Hepatic stellate cell (primary cell): ENCODE measurements around the gene CDK16.

Experiments
- DNase-seq: peaks from one replicate; pipeline ENCODE4 v3.0.0; 2011; ENCODE audit warnings: low spot score

Gene CDK16

DNA sequence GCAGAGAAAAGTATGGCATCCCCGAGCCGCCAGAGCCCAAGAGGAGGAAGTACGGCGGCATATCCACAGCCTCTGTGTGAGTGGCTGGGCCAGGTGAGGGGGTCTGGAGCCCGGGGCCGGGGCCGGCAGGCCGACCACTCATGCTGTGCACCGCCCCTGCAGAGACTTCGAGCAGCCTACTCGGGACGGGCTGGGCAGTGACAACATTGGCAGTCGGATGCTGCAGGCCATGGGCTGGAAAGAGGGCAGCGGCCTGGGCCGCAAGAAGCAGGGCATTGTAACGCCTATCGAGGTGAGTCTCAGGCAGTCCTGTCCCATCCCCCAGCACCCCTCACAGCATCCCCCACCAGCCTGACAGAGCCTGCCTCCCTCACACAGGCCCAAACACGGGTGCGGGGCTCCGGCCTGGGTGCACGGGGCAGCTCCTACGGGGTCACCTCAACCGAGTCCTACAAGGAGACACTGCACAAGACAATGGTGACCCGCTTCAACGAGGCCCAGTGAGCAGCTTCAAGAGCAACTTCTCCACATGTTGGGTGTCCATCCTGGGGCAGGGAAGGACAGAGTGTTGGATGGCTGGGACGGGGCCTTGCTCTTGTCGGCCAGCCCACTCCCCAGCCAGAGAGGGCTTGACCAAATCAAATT is 32.3 kb upstream of the CDK16 start:
- no peak for DNase-seq

DNA sequence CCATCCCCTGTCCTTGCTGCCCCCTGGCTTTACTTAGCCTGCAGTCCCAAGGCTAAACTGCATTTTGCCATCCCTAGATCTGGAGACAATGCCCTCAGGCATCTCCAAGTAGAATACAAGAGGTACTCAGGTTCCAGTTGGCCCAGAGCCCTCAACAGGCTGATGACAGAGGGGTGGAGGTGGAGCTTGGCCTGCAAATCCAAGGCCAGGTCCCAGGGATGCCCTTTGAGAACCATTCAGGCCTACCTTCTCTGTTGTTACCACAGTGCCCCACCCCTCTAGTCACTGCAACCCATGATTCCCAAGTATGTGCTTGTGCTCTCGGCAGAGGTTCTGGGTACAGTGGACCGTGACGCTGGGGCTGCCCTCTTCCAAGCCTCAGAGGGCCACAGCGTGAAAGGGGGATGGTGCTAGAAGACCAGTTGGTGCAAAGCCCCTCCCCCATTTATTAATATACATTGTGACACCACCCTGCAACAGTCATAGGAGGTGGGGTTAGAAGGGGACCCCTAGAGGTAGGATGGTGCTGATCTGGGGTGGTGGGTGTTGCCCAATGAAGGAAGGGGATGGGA is 31.3 kb upstream of the CDK16 start:
- DNase-seq, result no peak

DNA sequence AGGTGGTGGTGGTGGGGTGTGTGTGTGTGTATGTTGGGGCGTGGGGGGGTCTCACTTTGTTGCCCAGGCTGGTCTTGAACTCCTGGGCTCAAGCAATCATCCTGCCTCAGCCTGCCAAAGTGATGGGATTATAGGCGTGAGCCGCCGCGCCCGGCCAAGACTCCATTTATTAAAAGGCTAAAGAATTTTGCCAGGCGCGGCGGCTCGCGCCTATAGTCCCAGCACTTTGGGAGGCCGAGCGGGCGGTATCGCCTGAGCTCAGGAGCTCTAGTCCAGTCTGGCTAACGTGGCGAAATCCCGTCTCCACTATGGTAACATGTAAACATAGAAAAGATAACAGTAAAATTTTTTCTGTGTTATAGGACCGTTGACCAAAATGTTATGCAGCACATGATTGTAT is 28.6 kb upstream of the CDK16 start:
- DNase-seq, result no peak

DNA sequence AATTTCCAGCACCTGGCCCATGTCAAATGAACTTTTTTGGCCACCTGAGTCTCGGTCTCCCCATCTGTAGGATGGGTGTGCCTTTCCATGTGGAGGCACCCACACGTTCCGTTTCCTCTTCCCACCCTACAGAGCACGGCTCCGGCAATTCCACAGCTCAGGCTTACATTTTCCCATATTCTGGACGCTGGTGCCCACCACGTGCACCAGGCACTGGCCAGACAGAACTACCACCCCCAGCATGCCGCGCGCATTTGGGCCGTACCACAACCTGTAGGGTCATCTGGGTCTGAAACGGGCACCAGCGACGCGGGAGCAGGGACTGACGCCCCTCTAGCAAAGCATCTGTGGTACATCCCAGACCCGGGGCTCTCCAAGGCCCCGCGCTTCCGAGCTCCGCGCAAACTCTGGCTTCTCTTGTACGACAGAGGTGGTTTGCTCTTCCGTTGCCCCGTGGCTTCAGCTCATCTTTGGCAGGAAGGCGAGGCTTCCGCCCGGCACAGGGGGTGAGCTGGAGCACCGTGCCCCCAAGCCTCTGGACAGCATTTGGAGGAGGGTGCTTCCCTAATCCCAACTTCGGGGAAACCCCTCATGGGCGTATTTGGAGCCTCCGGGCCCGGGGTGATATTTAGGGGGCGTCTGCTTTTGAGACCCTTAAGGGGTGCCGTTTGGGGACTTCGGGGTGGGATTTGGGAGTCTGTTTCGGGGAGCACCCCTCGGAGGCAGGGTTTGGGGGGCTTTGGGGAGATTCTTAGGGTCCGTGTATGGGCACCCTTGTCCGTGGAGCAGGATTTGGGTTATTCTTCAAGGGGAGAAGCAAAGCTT is 27.8 kb upstream of the CDK16 start:
- DNase-seq, result peak; percentile 92

DNA sequence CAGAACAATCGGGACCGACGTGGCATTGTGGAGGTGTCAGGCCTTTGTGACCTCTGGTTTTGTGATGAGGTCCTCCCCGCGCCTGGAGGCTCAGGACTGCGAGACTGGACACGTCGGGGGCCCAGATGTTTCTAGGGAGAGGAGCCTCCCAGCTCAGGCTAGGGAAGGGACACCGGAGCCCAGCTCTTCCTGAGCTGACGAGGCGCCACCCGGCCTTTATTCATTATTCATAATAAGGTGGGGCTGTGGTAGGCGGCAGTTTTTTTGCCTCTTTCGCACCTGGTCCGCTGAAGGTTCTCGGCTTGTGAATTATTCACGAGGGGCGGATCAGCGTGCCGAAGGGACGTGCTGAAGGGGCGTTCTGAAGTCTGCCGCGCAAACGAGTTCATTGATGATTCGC is 27.1 kb upstream of the CDK16 start:
- no peak for DNase-seq

DNA sequence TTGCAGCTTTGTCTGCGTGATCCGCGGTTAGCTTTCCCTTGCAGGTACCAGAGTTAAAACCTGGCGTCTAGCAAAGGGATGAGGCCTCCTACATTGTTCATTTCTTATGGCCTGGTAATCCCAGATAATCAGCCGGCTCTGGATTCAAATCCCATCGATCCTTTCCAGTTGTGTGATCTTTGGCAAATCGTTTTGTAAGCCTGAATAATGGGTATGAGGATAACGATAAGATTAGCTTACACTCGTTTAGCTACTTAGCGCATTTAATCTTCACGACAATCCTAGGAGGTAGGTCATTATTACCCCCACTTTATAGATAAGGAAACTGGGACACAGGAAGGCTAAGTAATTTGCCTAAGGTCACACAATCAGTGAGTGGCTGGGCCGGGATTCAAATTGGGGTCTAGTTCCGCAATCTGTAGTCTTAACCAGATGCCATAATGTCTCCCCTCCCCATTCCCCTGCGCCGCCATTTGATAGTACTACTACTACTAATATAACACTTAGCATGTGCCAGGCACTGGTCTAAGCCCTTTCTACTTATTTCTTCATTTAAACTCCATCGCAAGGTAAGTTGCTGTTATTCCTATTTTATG is 26.6 kb upstream of the CDK16 start:
- DNase-seq, result no peak

DNA sequence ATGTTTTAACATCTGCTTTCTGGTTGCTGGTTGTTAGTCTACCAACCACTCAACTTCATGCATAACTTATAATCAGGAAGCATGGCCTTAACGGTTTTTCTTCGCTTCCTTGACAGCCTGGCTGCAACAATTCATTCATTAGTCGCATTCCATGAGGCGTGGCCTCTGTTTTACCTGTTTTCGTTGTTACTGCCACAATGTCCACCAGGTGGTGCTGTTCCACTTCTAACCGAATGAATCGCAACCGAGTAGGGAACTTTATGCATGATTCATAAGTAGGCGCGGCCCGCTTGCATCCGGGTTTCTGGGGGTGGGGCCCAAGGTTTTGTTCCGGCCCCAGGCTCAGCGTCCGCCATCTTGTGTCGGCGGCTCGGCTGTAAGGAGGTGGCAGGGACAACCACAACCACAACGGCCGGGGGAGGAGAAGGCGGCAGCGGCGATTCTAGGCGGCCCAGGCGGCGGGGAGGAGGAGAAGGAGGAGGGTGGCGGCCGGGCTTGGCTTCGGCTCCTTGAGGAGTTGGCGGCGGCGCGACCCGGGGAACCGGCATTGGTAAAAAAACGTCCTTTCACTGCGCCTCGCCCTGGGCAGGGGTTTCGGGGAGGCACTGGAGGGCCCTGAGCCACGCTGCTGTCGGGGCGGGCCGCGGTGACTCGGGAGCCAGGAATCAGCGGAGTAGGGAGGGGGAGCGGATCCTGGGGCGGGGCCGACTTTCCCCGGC is 24.8 kb upstream of the CDK16 start, which contains the start of gene UBA1:
TSS of gene UBA1 (plus strand) at position 355 of the 719 bp plus-strand sequence. CDS start 4,974 bp downstream, outside the sequence.
- peak; percentile 98 for DNase-seq

DNA sequence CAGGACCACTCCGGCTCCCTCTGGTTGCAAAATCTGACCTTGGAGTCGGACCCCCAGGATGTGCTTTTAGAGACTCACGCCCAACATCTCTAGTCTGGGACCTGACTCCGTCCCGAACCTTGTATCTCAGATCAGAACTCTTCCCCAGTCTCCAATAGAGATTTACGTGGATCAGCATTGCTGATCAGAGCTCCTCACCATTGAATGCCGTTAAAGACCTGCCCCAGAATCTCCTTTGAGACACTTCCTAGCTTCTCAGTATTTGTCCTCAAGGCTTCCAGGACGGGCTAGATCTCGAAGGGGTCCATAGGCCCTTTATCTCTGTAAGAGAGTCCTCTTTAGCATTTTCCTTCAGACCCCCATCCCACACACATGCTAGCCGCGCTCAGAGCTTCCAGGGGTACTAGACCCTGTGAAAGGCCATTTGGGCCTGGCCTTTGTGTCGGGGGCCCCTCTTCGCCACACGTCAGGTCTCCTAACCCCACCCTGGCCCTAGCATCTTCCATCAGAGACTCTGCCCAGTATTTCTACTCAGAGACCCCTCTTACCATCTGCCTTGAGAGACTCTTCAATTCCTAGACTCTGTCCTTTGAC is 24.2 kb upstream of the CDK16 start:
- DNase-seq, result no peak

DNA sequence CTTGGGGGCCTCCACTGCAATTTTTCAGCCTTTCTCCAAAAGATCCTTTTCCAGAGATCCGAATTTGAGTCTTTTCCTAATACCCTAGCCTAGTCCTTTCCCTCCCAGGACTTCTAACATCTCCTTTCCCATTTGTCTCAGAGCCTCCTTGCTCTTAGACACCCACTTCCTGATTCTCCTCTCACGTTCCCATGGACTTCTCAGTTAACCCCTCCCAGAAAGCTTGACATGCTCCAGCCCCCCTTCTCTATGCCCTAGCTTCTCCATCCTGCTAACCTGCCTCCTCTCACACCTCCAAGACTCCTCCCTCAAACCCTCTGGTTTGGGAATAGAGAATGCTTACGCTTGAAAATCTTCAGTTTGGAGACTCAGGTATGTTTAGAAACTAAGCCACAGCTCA is 22.4 kb upstream of the CDK16 start:
- DNase-seq, result no peak

DNA sequence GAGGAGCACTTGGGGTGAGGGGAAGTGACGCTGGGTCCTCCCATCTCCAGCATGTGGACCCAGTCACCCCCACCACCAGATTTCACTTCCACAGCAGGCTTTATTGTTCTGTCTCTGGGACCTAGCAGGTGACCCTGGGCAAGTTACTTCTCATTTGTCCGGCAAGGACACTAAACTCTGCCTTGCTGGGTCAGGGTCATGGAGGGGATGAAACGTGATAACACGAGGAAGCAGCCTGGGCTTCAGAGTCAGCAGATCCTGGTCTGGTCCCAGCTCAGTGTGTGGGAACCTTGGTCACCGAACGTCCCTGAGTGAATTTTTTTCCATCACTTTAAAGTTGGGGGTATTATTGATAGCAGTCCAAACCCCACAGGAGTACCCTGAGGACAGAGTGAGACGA is 21.0 kb upstream of the CDK16 start:
- DNase-seq, result no peak

DNA sequence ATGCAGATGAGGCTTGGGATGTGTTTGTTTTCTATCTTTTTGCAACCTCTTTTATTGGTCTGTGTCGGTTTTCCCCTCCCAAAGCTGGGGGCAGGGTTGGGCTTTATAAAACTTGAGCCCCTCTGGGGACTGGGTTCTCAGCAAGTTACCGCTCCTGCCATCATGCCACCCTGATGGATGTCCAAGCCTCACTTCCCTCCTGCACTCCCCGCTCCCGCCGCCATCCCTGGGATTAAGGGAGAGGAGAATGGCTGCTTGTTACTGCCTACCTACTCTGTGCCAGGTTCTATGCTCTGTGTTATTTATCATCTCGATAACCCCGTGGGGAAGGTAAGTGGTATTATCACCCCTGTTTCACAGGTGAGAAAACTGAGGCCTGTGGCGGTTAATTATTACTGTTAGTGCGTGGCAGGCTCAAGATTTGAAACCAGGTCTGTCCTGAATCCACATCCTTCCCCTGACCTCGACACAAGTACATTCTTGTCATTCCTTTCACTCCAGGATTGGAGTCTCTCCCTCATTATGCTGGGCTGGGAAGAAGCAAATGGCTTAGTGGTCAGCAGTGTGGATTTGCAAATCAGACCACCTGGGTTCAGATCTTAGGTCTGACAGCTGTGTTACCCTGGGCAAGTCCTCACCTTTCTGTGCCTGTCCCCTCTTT is 20.3 kb upstream of the CDK16 start:
- peak; percentile 46 for DNase-seq

DNA sequence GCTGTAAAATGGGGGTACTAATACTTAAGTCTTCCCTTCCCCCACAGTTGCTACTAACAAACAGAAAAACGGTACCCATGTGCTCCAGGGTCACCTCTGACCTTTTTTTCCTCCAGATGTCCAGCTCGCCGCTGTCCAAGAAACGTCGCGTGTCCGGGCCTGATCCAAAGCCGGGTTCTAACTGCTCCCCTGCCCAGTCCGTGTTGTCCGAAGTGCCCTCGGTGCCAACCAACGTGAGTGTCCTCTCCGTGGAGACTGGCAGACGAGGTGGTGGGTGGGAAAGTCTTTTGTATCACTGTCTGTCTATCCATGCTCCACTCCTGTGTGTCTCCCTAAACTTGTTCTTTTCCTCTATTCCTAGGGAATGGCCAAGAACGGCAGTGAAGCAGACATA is 19.8 kb upstream of the CDK16 start:
- no peak for DNase-seq

DNA sequence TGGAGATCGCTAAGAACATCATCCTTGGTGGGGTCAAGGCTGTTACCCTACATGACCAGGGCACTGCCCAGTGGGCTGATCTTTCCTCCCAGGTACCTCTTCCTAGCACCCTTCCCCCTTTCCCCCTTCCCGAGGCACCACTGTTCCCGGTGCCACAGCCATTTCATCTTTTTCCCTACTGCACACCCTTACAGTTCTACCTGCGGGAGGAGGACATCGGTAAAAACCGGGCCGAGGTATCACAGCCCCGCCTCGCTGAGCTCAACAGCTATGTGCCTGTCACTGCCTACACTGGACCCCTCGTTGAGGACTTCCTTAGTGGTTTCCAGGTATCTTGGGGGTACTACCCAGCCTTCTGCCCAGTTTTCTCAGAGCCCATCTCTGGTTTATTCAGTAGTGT is 19.2 kb upstream of the CDK16 start:
- no peak for DNase-seq

DNA sequence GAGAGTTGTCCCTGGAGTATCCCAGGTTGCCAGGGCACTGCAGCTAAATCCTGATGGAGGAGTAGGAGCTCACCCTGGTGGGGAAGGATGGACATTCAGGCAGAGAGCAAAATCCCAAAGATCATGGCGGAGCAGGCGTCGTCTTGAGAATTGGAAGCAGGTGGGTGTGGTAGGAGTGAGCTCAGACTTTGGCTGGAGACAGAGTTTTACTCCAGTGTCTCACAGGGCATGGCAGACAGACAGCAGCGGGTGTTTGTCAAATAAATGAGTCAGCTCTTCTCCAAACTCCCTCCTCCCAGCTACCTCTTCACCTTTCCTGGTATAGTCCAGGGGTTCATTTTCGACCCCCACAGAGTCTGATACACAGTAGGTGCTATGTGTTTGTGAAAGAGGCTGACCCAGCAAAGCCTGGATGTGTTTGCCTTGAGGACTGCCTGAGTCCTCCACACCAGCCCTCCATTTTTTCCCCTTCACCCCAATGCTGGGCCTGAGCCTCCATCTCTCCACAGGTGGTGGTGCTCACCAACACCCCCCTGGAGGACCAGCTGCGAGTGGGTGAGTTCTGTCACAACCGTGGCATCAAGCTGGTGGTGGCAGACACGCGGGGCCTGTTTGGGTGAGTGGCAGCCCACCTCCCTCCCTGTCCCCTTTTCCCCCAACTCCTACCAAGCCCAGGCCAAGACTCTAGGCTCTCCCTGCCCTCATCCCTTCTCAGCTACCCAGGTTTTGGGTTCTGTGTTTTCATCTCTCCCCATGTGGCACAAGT is 17.9 kb upstream of the CDK16 start:
- DNase-seq, result no peak

DNA sequence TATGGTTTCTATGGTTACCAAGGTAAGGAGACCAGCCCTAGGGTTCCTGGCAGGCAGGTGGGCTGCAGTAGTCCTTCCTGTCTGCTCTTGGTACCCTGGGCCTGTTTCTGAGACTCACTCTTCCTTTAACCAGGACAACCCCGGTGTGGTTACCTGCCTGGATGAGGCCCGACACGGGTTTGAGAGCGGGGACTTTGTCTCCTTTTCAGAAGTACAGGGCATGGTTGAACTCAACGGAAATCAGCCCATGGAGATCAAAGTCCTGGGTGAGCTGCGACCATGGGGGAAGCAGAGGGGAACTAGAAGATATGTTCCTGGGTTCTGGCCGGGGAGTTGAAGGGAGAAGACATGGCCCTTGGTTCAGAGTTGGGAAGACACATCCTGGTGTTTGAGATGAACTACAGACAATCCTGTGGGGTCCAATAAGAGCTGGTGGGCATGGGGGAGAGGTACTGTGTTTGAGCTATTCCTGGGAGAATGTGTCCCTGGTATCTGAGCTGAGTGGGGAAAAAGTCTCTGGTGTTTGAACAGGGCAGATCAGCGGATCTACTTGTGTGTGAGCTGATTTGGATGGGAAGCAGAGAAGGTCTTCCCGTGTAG is 17.0 kb upstream of the CDK16 start:
- DNase-seq, result no peak

DNA sequence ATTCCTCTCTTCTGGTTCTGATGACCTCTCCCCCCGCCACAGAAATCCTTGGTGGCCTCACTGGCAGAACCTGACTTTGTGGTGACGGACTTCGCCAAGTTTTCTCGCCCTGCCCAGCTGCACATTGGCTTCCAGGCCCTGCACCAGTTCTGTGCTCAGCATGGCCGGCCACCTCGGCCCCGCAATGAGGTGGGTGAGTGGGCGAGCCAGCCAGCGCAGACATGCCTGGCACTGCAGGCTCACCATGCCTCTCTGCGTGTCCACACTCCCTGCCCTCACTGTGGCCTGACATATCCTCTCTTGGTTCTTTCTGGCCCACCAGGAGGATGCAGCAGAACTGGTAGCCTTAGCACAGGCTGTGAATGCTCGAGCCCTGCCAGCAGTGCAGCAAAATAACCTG is 16.2 kb upstream of the CDK16 start:
- no peak for DNase-seq

DNA sequence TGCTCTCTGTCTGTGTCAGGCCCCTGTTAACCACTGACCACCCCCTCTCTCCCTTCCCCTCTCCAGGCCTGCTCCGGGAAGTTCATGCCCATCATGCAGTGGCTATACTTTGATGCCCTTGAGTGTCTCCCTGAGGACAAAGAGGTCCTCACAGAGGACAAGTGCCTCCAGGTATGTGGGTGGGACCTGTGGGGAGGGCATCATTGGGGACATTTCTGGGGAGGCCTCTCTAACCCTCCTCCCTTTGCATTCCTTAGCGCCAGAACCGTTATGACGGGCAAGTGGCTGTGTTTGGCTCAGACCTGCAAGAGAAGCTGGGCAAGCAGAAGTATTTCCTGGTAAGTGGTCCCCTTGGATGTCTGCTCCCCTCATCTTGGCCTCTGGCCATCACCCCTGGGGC is 15.6 kb upstream of the CDK16 start:
- no peak for DNase-seq

DNA sequence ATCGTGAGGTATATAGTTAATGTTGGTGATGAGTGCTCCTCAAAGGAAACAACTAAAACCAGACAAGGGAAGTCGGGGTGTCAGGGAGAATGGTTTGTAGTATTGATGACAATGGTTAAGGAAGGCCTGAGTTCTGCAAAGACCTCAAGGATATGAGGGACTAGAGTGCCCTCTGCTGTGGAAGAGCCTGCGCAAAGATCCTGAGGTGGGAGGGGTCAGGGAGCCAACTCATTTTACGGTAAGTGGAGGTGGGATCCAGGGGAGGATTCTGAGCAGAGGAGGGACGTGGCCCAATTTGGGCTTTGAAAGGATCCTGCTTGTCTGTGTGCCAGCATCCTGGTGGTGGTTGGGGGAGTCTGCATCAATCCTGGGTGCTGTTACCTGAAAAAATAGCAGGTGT is 13.5 kb upstream of the CDK16 start:
- DNase-seq, result no peak

DNA sequence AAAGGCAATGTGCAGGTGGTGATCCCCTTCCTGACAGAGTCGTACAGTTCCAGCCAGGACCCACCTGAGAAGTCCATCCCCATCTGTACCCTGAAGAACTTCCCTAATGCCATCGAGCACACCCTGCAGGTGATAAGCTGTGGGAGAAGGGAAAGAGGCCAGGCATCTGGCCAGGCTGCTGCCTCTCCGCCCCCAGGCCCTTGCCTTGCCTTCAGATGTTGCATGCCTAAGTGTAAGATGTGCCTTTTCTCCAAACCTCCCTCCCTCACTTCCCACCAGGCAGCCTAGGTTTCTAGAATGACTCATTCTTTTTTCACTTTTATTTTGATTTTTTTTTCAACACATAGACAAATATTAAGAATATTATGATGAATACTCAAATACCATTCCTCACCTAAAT is 12.2 kb upstream of the CDK16 start:
- no peak for DNase-seq

DNA sequence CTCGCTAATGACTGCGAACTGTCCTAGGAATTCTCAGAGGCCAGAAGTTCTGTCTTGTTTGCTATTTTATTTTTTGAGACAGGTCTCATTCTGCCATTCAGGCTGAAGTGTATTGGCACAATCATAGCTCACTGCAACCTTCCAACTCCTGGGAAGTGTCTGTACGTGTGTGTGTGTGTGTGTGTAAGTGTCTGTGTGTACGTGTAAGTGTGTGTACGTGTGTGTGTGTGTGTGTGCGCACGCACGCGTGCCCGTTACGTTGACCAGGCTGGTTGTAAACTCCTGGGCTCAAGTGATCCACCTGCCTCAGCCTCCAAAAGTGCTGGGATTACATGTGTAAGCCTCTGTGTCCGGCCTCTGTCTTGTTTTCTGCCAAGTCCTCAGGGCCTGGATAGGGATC is 10.4 kb upstream of the CDK16 start:
- DNase-seq, result no peak
